Astrocyte of the spinal cord (primary cell): Measurements from ENCODE around the gene ZBED6.
"Not testable (repeated sequence)": the region's sequence is repeated elsewhere in the genome, so short reads cannot be mapped to it uniquely, and the experiment has no call there.

Source experiments
- DNase-seq: peaks from one replicate; pipeline ENCODE4 v3.0.0; 2011; ENCODE audit warnings: low read depth, low spot score
- H3K4me3 ChIP-seq: 2 replicates; pipeline ENCODE4 v1.5.1; 2011; ENCODE audit warnings: low read depth, mild to moderate bottlenecking, low read length, moderate library complexity
- CTCF ChIP-seq: IDR thresholded peaks from 2 replicates; pipeline ENCODE4 v1.5.1; 2012; ENCODE audit warnings: low read depth, mild to moderate bottlenecking, low read length, inconsistent platforms
- in situ Hi-C: cut with HindIII; loops from 2 replicates; pipeline ENCODE4 v1.10.0; 2017; ENCODE audit warnings: low sequenced_read_pairs

ZBED6 gene

GRCh38 chr1:203795441-203796235, at the start of gene ZBED6, which contains the start of gene ZC3H11A:
ZBED6 (plus strand) TSS chr1:203795623; CDS start chr1:203797523, 1,900 bp downstream.
ZC3H11A (plus strand) TSS chr1:203795623; CDS start chr1:203817071, 21,448 bp downstream.
- in situ Hi-C loops: no loop called here
- peak within 1 kb of the TSS; percentile 93 for H3K4me3 ChIP-seq
- TF ChIP-seq CTCF: no peak
- DNase-seq: peak; percentile 98

GRCh38 chr1:203746281-203746680, 49.1 kb upstream of the ZBED6 start:
- H3K4me3 ChIP-seq: no peak overlapping the region
- in situ Hi-C loops: no loop called here
- TF ChIP-seq CTCF: no peak
- no peak for DNase-seq

- in situ Hi-C loops: no loop called here
- no peak for TF ChIP-seq CTCF
- H3K4me3 ChIP-seq: no peak overlapping the region
- DNase-seq: peak; percentile 20
These were observed 44.4 kb upstream of the ZBED6 start for GRCh38 chr1:203751051-203751450.

GRCh38 chr1:203751618-203752361, 43.6 kb upstream of the ZBED6 start:
- DNase-seq, in situ Hi-C loops, H3K4me3 ChIP-seq: not testable (repeated sequence)

GRCh38 chr1:203754455-203754864, 41.0 kb upstream of the ZBED6 start:
- no peak for DNase-seq
- in situ Hi-C loops: no loop called here
- TF ChIP-seq CTCF: no peak
- no peak overlapping the region for H3K4me3 ChIP-seq

GRCh38 chr1:203756036-203756435, 39.4 kb upstream of the ZBED6 start:
- no peak for DNase-seq
- in situ Hi-C loops: no loop called here
- no peak overlapping the region for H3K4me3 ChIP-seq
- TF ChIP-seq CTCF: no peak

GRCh38 chr1:203758749-203759148, 36.7 kb upstream of the ZBED6 start:
- DNase-seq, H3K4me3 ChIP-seq, in situ Hi-C loops: not testable (repeated sequence)
